Suprapubic skin (tissue), 4 donors: ENCODE measurements around the gene SPATA33. TPM values are rescaled to one million over a fixed set of nuclear protein-coding genes. Genes with fewer than 3 reads are reported as not detected.
"Not testable (repeated sequence)": the region's sequence is repeated elsewhere in the genome, so short reads cannot be mapped to it uniquely, and the experiment has no call there.

ENCODE experiments used
- DNase-seq, 2 donors: peaks; one replicate each; pipeline ENCODE4 v3.0.0-alpha.2; 2019; ENCODE audit warnings: low spot score in 2 of 2
- H3K27ac ChIP-seq: fragments of 200-600 bp; sonication (generic); one replicate; pipeline ENCODE4 v1.5.1; 2019
- H3K27me3 ChIP-seq: fragments of 200-600 bp; sonication (generic); one replicate; pipeline ENCODE4 v1.5.1; 2019
- H3K36me3 ChIP-seq: fragments of 200-600 bp; sonication (generic); one replicate; pipeline ENCODE4 v1.5.1; 2019
- H3K4me1 ChIP-seq: fragments of 200-600 bp; sonication (generic); one replicate; pipeline ENCODE4 v1.5.1; 2019
- H3K4me3 ChIP-seq: fragments of 200-600 bp; sonication (generic); one replicate; pipeline ENCODE4 v1.5.1; 2019; ENCODE audit warnings: mild to moderate bottlenecking
- H3K9me3 ChIP-seq: fragments of 200-600 bp; sonication (generic); one replicate; pipeline ENCODE4 v1.5.1; 2019
- EP300 ChIP-seq: sonication (generic); formaldehyde crosslinking; IDR thresholded peaks from one replicate; pipeline ENCODE4 v1.6.1; 2017; ENCODE audit warnings: antibody characterized with exemption
- POLR2A ChIP-seq, 2 donors: fragments of 450-650 bp; IDR thresholded peaks; one replicate each; pipeline ENCODE4 v1.6.1; 2017; ENCODE audit warnings: antibody characterized with exemption in 2 of 2, mild to moderate bottlenecking in 2 of 2, moderate library complexity in 2 of 2
- POLR2AphosphoS5 ChIP-seq, 3 donors: sonication (generic); formaldehyde crosslinking; IDR thresholded peaks; one replicate each; pipeline ENCODE4 v1.6.1; 2017; ENCODE audit warnings: antibody characterized with exemption in 3 of 3
- WGBS: methylation state at CpG from one replicate; pipeline ENCODE4 v1.1.5; 2018; 5-methylcytosine and 5-hydroxymethylcytosine counted together
- total RNA-seq, 4 donors: library from RNA; depleted of rRNA; stranded (reverse); fragments of >200 nt; gene quantifications; one replicate each; pipeline ENCODE4 v1.1.0, GENCODE V29; 2016
- TF ChIP-seq, protein P1 (sequence below), 2 donors: fragments of 200-600 bp in 1 of 2; fragments of 450-650 bp in 1 of 2; sonication (generic) in 1 of 2; IDR thresholded peaks; one replicate each; pipeline ENCODE4 v1.5.1; 2016 to 2019; ENCODE audit warnings: antibody characterized with exemption in 2 of 2, mild to moderate bottlenecking in 1 of 2, moderate library complexity in 1 of 2

The SPATA33 gene
- total RNA-seq, 4 donors from 2014 or later = 3.2 to 9.7 (median 4.4) TPM

GRCh38 chr16:89633064-89633631, 24.5 kb upstream of the SPATA33 start:
- DNase-seq = no peak
- no peak overlapping the region for H3K27ac ChIP-seq
- peaks cover 23% of the 10 kb centered on the region for H3K27me3 ChIP-seq
- H3K4me1 ChIP-seq = peaks cover 7% of the 10 kb centered on the region
- TF ChIP-seq EP300 (no peak), POLR2AphosphoS5 (IDR thresholded peaks at IDR 0.05) (no peak), POLR2A (IDR thresholded peaks at IDR 0.05) (no peak)
- TF ChIP-seq, protein P1, sequence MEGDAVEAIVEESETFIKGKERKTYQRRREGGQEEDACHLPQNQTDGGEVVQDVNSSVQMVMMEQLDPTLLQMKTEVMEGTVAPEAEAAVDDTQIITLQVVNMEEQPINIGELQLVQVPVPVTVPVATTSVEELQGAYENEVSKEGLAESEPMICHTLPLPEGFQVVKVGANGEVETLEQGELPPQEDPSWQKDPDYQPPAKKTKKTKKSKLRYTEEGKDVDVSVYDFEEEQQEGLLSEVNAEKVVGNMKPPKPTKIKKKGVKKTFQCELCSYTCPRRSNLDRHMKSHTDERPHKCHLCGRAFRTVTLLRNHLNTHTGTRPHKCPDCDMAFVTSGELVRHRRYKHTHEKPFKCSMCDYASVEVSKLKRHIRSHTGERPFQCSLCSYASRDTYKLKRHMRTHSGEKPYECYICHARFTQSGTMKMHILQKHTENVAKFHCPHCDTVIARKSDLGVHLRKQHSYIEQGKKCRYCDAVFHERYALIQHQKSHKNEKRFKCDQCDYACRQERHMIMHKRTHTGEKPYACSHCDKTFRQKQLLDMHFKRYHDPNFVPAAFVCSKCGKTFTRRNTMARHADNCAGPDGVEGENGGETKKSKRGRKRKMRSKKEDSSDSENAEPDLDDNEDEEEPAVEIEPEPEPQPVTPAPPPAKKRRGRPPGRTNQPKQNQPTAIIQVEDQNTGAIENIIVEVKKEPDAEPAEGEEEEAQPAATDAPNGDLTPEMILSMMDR (IDR thresholded peaks at IDR 0.05) = no peak
- no peaks in the 10 kb centered on the region for H3K9me3 ChIP-seq
- H3K4me3 ChIP-seq = no peak overlapping the region
- WGBS = 47% methylated on average over 6 of the region's 19 CpGs
- H3K36me3 ChIP-seq = no peaks in the 10 kb centered on the region

GRCh38 chr16:89634463-89635385, 22.9 kb upstream of the SPATA33 start:
- DNase-seq, H3K4me3 ChIP-seq, H3K36me3 ChIP-seq, H3K27ac ChIP-seq, H3K9me3 ChIP-seq: not testable (repeated sequence)
- Histone ChIP-seq H3K4me1 (peaks cover 10% of the 10 kb centered on the region), H3K27me3 (peaks cover 23% of the 10 kb centered on the region)
- WGBS = 61% methylated on average over 2 of the region's 2 CpGs

- DNase-seq = no peak
- WGBS = no CpG with 5 or more reads among the region's 12 CpGs
- Histone ChIP-seq H3K4me1 (peaks cover 27% of the 10 kb centered on the region), H3K4me3 (no peak overlapping the region), H3K9me3 (no peaks in the 10 kb centered on the region), H3K27me3 (peaks cover 23% of the 10 kb centered on the region), H3K27ac (no peak overlapping the region), H3K36me3 (no peaks in the 10 kb centered on the region)
- TF ChIP-seq POLR2AphosphoS5 (IDR thresholded peaks at IDR 0.05) = no peak
- no peak for TF ChIP-seq EP300
- TF ChIP-seq, protein P1 (IDR thresholded peaks at IDR 0.05) = no peak
- TF ChIP-seq POLR2A (IDR thresholded peaks at IDR 0.05) = no peak
Measured at GRCh38 chr16:89636663-89637062, 21.0 kb upstream of the SPATA33 start.

GRCh38 chr16:89637379-89637778, 20.3 kb upstream of the SPATA33 start:
- 55% methylated on average over 7 of the region's 10 CpGs for WGBS
- Histone ChIP-seq H3K27me3 (peaks cover 15% of the 10 kb centered on the region), H3K4me3 (no peak overlapping the region), H3K36me3 (no peaks in the 10 kb centered on the region), H3K4me1 (peaks cover 27% of the 10 kb centered on the region), H3K9me3 (no peaks in the 10 kb centered on the region), H3K27ac (no peak overlapping the region)
- no peak for DNase-seq
- TF ChIP-seq POLR2A (IDR thresholded peaks at IDR 0.05) = no peak
- TF ChIP-seq, protein P1 (IDR thresholded peaks at IDR 0.05) = no peak

DNA sequence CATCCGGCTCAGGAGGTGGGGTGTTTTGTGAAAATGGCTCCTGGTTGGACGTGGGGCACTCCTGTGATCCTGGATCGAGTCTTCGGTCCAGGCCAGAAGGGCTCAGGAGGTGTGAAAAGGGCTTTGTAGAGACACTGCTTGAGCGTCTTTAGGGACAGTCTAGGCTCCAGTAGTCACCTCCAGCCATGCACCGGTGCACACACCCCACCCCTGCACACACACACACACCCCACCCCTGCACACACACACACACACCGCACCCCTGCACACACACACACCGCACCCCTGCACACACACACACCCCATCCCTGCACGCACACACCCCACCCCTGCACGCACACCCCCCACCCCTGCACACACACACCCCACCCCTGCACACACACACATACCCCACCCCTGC, 19.2 kb upstream of the SPATA33 start:
- TF ChIP-seq EP300 (no peak), POLR2A (IDR thresholded peaks at IDR 0.05) (no peak), POLR2AphosphoS5 (IDR thresholded peaks at IDR 0.05) (no peak)
- TF ChIP-seq, protein P1 (IDR thresholded peaks at IDR 0.05) = no peak
- WGBS = 72% methylated on average over 3 of the region's 10 CpGs
- H3K4me1 ChIP-seq = peaks cover 20% of the 10 kb centered on the region
- H3K27me3 ChIP-seq = peaks cover 5% of the 10 kb centered on the region
- no peak overlapping the region for H3K27ac ChIP-seq
- H3K4me3 ChIP-seq = no peak overlapping the region
- no peak for DNase-seq
- H3K9me3 ChIP-seq = no peaks in the 10 kb centered on the region
- no peaks in the 10 kb centered on the region for H3K36me3 ChIP-seq
